ENCODE data around the gene UBN1. TPM values are rescaled to one million over a fixed set of nuclear protein-coding genes. Genes with fewer than 3 reads are reported as not detected.

UBN1 gene
- total and polyA plus RNA-seq, 10 of the 15 experiments (the other 5 are each of a cell fraction or from before 2014, with no cell fraction given), result 2.1 to 32.5 (median 13.9) TPM

DNA sequence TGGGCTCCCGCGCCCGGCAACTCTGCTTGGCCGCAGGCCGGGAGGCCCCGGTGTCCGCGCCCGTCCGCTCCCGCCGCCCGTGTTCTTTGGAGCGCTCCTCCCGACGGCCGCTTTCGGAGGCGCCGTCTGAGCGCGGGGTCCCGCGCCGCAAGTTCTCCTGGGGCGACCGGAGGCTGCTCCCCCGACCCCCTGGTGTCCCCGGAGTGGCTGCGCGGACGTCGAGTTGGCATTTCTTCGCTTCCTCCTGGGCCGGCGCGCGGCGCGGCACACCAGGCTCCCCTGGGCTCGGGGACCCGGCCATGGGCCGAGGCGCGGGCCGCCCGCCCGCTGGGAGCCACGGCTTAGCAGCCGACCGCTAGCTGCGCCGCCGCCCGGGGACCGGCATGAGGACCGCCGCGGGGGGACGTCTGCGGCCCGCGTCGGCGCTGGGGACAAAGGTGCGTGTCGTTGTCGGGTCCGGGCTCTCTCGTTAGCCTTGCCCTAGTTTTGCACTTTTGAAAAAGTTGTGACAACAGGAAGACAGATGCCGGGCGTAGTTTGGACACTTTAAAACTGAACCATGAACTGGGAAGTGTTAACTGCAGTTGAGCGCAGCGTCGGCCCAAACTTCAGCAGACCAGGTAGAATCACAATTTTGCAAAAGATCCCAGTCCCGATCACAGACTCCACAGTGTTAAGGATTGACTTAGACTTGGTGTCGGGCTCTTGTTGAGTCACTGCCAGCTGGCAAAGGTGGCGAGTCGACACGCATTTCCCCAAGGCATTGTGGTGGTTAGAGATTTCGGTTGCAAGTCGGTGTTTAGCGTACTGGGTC, 700 bp downstream of the UBN1 start (continued):
- no peak for TF ChIP-seq KAT2A (conservative IDR thresholded peaks at IDR 0.05; ENCODE audit: control insufficient read depth, low read depth, low read length)
- TF ChIP-seq PRDM15 (CRISPR knock-in tag; IDR thresholded peaks at IDR 0.05), result no peak
- TF ChIP-seq ZNF274 (IDR thresholded peaks at IDR 0.05; ENCODE audit: insufficient read depth, insufficient read length), result no peak
- no peak for TF ChIP-seq HCFC1 (IDR thresholded peaks at IDR 0.05; ENCODE audit: low read length)
- no peak for TF ChIP-seq NFYA (IDR thresholded peaks at IDR 0.05; ENCODE audit: borderline replicate concordance, low read depth, low read length)
- TF ChIP-seq NR2C1 (IDR thresholded peaks at IDR 0.05), result peak; percentile 51
- no peak for TF ChIP-seq ESRRA (IDR thresholded peaks at IDR 0.05; ENCODE audit: low read length)
- TF ChIP-seq ZSCAN29 (IDR thresholded peaks at IDR 0.05), result no peak
- TF ChIP-seq ZNF384 (IDR thresholded peaks at IDR 0.05; ENCODE audit: borderline replicate concordance, low read depth, low read length), result no peak
- TF ChIP-seq USF1 (IDR thresholded peaks at IDR 0.05; ENCODE audit: borderline replicate concordance, extremely low read length, insufficient read depth, low read depth, low read length), result no peak
- TF ChIP-seq, protein P1, sequence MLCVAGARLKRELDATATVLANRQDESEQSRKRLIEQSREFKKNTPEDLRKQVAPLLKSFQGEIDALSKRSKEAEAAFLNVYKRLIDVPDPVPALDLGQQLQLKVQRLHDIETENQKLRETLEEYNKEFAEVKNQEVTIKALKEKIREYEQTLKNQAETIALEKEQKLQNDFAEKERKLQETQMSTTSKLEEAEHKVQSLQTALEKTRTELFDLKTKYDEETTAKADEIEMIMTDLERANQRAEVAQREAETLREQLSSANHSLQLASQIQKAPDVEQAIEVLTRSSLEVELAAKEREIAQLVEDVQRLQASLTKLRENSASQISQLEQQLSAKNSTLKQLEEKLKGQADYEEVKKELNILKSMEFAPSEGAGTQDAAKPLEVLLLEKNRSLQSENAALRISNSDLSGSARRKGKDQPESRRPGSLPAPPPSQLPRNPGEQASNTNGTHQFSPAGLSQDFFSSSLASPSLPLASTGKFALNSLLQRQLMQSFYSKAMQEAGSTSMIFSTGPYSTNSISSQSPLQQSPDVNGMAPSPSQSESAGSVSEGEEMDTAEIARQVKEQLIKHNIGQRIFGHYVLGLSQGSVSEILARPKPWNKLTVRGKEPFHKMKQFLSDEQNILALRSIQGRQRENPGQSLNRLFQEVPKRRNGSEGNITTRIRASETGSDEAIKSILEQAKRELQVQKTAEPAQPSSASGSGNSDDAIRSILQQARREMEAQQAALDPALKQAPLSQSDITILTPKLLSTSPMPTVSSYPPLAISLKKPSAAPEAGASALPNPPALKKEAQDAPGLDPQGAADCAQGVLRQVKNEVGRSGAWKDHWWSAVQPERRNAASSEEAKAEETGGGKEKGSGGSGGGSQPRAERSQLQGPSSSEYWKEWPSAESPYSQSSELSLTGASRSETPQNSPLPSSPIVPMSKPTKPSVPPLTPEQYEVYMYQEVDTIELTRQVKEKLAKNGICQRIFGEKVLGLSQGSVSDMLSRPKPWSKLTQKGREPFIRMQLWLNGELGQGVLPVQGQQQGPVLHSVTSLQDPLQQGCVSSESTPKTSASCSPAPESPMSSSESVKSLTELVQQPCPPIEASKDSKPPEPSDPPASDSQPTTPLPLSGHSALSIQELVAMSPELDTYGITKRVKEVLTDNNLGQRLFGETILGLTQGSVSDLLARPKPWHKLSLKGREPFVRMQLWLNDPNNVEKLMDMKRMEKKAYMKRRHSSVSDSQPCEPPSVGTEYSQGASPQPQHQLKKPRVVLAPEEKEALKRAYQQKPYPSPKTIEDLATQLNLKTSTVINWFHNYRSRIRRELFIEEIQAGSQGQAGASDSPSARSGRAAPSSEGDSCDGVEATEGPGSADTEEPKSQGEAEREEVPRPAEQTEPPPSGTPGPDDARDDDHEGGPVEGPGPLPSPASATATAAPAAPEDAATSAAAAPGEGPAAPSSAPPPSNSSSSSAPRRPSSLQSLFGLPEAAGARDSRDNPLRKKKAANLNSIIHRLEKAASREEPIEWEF (IDR thresholded peaks at IDR 0.05; ENCODE audit: insufficient replicate concordance, low read depth, low read length), result no peak
- TF ChIP-seq SMARCA5 (IDR thresholded peaks at IDR 0.05), result 0 out of 2 replicates have a peak, but pooled peaks have one; percentile 35
- no peak for TF ChIP-seq CHD4 (IDR thresholded peaks at IDR 0.05)
- no peak for TF ChIP-seq BHLHE40 (IDR thresholded peaks at IDR 0.05; ENCODE audit: borderline replicate concordance in 1 of 2, low read depth in 2 of 2, low read length in 1 of 2)
- no peak for TF ChIP-seq HDGF (IDR thresholded peaks at IDR 0.05)
- TF ChIP-seq NFIC (IDR thresholded peaks at IDR 0.05; ENCODE audit: low read depth, low read length), result no peak
